DMS53 treated with DMSO at 0.1 percent for 48 hours (cell line): Measurements from ENCODE around the gene C1orf141.
"Not testable (repeated sequence)": the region's sequence is repeated elsewhere in the genome, so short reads cannot be mapped to it uniquely, and the experiment has no call there.

ENCODE experiments used
- DNase-seq: peaks from one replicate; lab custom pipeline; 2025; ENCODE audit not compliant: unreplicated experiment; lab: John Stamatoyannopoulos, UW

The C1orf141 gene

DNA sequence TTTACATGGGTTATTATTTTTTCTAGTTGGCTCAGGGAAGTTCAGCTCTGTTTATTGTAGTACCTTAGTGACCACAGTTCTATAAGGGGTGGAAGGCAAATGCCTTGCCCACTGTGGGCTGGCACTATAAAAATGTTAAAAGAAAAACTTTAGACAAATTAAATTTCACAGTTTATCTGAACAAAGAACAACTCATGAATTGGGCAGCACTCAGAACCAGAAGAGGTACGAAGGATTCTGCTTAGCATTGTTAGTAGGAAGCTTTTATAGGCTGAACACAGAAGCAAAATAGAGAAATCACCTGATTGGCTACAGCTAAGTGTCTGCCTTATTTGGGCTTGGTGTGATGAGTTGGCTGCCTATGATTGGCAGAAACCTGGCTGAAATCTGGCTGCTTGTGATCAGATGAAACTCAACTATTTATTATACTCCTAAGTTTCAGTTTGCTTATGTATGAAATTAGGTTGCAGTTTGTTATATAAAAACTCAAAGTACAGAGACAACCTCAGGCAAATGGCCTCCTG lies 45.0 kb downstream of the C1orf141 start:
- DNase-seq: no peak

DNA sequence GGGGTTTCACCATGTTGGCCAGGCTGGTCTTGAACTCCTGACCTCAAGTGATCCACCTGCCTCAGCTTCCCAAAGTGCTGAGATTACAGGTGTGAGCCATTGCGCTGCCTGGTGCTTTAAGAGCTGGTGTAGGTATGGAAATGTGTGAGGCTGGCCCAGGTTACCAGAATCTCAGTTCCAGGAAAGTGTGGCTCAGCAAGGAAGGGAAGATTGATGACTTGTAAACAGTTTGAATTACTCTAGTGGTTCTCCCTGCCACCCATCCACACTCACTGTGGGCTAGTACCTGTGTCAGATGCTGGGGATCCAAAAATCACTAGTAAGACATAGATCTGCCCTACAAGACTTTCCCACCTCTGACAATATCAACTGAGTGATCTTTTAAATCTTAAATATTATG lies 46.3 kb downstream of the C1orf141 start:
- DNase-seq: no peak

DNA sequence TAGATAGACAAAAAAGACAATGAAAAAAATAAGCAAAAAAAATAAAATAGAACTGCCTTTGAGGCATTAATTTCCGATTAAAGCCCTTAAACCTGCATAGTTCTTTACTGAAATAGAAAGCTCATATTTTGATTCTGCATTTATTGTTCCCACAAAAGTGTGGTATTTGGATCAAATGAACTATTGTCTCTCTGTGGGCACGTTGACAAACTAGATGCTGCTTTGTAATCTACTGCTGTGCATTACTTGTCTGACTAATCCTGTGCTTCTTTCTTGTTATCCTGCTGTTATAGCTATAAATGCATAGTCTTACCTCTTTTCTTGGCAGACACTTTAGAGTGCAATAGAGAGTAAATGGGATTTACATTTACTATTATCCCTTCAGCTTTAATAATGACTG lies 49.4 kb downstream of the C1orf141 start:
- no peak for DNase-seq

DNA sequence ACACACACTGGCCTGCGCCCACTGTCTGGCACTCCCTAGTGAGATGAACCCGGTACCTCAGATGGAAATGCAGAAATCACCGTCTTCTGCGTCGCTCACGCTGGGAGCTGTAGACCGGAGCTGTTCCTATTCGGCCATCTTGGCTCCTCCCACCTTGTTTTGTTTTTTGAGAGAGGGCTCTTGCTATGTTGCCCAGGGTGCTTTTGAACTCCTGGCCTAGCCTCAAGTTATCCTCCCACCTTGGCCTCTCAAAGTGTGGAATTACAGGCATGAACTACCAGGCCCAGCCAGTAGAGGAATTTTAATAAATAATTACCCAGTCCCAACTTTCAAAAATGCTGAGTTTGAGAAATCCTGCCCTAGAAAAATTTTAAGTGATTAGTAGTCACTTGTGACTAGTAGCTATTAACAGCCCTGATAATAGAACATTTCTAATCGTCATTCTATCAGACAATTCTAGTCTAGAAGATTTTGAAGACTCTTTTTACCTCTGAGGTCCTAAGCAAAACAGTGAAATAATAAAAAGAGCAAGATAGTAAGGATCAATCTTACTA lies 49.9 kb downstream of the C1orf141 start:
- DNase-seq: peak; percentile 19

DNA sequence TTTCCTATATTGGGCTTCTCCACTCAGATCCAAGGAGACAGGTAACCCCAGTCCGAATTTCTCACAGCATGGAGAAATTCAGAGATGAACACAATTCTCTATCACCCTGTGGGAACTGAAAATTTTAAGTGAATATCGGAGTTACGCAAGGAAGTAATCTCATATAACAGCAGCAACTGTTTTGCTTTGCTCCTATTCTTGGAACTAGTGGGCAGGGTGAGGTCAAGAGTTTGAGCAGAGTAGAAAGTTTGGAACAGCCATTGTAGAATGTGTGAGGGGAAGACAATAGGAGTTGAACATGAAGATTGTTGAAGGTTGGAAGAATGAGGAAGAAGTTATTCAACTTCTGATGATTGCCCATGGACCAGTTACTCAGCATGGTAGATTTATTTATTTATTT lies 56.5 kb downstream of the C1orf141 start:
- DNase-seq: no peak

DNA sequence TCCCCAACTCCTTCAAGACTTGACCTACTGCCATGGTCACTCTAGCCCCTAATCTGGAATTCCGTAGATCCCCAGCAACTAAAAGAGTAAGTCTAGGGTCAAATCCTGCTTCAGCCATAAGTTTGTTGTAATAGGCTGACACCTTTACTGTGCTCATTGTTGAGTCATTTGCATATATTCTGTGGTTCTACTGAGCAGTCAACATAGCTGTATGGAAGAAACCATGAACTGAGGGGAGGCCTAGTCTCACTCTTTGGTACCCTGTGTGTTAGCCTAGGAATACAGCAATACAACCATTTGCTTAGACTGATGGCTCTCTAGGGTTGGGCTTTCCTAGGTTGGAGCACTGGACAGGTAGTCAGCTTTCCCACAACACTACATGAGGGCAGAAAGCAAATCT lies 57.2 kb downstream of the C1orf141 start:
- DNase-seq: no peak

DNA sequence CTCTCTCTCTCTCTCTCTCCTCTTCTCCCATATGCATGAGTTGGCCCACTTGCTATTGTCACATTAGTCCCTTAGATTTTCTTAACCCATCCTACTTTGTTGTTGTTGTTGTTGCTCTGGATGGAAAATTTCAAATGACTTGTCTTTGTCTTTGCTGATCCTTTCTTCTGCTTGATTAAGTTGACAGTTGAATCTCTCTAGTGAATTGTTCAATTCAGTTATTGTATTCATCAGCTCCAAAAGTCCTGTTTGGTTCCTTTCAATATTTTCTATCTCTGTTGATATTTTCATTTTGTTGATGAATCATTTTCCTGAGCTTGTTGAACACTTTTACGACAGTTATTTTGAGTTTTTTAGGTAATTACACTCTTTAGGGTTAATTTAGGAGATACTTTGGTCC lies 62.0 kb downstream of the C1orf141 start:
- no peak for DNase-seq

DNA sequence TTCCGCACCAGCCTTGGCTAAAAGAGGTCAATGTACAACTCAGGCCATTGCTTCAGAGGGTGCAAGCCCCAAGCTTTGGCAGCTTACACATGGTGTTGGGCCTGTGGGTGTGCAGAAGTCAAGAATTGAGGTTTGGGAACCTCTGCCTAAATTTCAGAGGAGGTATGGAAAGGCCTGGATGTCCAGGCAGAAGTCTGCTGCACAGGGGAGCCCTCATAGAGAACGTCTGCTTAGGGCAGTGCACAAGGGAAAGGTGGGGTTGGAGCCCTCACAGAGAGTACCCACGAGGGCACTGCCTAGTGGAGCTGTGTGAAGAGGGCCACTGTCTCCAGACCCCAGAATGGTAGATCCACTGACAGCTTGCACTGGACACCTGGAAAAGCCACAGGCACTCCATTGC lies 67.1 kb downstream of the C1orf141 start:
- not testable (repeated sequence) for DNase-seq

DNA sequence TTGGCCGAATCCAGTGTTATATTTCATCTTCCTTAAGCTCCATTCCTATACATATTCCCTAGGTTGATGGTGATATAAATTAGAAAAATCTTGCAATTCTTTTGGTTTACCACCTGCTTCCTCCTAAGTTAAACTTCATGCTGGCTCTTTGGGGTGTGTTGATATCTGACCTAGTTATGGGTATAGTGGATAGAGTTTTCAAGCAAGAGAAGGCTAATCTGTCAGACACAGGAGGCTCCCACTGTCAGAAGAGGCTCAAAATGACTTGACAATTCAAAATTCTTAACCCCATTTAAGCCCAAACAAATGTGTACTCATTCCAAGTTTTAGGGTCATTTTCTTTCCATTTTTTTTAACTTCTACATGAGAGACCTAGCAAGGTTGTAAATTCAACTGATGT lies 72.4 kb downstream of the C1orf141 start:
- no peak for DNase-seq

DNA sequence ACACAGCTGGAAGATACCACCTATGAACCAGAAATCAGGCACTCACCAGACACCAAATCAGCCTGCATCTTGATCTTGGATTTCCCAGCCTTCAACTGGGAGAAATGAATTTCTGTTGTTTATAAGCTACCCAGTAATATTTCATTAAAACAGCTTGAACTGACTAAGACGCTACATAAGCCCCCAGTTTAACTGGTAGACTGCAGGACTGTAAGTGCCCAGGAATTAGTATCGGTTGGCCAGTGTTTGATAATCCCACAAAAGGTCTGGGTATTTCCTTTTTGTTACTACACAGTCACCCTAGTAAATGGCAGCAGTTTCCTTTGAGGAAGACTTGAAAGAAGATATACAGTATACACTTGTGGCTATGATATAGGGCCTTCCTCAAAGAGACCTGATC lies 73.5 kb downstream of the C1orf141 start:
- DNase-seq: no peak

DNA sequence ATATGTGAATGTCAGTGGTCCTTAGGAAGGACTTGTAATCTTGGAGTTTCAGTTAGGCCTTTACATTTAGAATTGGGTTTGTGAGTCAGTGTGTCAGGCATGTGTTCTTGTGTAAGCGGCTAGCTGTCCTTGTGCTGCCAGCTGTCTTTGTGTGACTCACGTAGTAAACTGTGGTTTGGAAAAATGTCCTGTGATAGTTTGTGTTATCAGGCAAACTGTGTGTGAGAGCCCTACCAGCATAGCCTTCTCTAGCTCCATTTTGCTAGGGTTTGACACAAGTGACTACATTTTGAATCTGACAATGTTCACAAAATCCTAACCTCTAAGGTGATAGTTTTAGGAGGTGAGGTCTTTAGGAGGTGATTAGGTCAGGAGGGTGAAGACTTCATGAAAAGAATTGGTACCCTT lies 74.0 kb downstream of the C1orf141 start:
- DNase-seq: peak; percentile 14

DNA sequence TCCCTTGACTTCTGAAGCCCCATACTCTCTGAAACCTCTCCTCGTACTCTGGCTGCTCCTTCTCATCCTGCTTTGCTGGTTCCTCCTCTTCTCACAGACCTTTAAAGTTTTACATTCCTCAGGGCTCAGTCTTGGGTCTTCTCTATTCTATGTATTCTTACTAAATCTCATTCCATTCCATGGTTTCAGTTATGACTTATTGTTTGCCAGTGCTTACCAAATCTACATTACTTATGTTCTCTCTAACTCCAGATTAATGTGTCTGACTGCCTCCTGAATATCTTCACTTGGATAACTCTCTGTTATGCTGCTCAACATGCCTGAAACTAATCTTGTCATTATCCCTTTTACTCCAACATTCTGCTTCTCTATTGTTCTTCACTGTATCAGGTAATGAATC lies 75.4 kb downstream of the C1orf141 start:
- no peak for DNase-seq

DNA sequence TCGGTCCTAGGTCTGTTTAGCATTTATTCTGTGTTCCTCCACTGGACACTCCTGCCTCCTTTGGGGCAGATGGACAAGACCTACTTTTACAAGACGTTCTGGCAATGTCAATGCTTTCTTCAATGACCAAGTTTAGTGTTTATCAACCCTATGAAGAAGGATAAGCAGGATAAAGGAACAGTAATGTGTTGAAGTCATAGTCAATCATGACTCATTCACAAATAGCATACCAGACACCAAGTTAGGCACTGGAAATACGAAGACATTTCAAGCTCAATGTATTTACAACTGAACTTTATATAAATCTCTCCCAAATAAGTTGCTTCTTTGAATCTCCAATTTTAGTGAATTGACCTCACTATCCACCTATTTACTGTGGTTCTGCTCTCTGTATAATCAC lies 76.0 kb downstream of the C1orf141 start:
- no peak for DNase-seq

DNA sequence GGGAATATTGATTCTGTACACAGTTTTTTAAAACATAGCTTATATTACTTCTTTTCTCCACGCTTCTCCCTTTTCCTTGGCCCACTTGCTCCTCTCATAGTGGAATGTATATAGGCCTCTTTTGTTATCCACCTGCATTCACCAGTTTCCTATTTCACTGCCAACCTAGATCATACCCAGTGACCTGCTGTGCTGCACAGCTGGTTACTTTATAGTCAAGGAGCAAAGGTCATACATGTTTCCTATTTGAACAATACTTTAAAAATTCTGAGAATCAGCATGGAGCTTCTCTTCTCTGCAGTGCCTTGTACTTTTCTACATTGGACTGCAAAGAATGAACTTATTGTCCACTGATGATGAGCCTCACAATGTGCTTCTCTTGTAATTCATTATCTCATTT lies 76.5 kb downstream of the C1orf141 start:
- DNase-seq: peak; percentile 45

DNA sequence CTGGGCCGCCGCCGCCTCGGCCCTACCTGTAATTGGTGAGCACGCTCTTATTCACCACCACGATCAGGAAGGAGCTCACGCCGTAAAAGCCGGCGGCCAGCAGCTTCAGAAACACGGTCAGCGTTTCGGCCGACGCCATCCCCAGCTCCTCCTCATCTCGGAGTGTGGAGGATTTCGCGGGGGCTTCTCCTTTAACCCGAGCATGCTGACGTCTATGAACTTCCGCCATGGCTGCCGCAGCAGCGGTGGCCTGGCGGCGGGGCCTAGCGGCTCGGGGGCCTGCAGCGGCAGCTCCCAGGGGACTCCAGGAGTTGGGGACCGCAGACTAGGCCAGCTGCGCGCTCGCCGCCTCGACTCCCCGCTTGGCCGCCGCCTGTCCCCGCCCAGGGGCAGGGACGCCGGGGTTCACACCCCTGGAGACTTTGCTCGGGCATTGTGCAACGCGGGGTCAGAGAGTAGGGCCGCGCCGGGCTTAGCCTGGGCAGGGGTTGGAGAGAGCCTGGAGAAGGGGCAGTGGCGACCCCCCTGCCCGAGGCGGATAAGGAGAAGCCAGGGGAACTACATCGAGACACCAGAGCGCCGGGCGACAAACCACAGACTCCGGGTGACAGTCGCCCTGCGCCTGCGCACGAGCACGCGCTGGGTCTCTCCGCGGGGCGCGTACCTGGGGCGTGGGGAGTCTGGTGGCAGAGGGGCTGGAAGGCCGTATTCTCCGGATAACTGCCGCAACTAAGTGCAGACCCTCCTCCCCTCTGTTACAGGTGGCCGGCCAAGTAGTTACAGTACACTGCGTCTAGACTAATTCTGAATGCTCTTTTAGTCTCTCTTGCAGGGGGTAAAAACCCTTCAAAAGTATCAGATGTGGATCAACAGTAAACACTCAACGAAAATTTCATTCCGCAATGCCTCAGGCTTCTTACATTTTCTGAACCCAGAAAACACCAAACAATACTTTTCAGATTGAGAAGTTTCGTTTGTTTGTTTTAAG lies 80.7 kb downstream of the C1orf141 start, which contains the start of gene SLC35D1:
Gene SLC35D1 (minus strand): TSS at position 364 of the 988 bp plus-strand sequence. CDS start 135 bp downstream, at position 229.
- peak; percentile 56 for DNase-seq

DNA sequence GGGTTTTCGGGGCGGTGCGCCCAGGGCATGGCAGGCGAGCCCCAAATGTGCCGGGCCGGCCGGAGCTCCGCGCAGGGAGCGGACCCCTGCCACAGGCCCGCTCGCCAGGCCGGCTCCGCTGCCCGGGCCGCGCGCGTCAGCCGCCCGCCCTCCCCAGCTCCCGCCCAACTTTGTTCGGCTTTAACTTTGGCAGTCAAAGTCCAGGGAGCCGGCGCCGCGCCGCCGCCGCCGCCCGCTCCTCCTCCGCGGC lies 81.3 kb downstream of the C1orf141 start:
- no peak for DNase-seq

DNA sequence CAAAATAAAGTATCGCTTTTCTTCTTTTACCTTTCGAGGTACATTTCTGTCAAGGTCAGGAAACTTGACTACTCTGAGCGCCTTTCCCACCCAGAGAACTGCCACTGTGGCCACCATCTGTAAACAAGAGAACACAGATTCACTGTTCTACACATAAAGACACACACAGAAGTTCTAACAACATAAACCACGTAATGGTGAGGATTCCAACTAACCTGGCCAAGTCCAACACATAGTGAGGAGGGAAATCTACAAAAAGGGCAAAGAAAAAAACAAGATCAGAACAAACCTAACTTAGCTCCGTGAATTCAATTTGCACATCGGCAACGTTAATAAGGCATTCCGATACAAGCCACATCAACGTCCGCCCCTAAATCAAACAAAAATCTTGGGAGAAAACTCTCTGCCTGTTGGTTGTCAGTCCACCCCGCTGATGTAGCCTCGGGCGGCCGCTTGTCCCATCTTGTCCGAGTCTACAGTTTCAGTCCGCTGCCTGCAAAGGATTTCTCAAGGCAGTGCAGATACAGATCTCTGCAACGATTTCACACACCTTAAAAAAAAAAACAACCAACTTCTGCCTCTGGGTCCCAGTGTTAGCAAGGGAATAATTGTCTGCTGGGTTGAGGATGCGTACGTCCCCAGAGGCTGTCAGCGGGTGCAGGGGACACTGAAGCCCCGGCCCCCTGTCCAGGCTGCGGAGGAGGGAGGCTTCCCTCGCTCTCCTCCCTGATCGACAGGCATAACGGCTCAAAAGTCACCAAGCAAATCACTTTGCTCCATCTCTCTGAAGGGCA lies 81.8 kb downstream of the C1orf141 start:
- peak; percentile 66 for DNase-seq

DNA sequence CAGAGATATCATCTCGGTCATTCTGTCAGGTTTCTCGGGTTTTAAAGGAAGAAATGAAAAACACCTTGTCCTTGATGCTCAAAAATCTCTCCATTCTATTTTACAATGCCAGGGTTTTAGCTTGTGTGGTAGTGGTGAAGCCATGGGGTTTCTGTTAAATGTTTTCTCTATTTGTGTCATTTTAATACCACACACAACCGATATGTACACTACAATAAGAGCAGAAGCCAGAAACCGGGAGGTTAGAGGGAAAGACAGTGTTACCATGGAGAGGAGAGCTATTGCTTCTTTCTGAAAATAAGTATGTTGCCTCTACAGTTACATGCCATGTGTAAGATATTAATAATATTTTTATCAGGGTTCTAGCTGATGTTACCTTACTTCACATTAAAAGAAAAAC lies 83.6 kb downstream of the C1orf141 start:
- DNase-seq: no peak

DNA sequence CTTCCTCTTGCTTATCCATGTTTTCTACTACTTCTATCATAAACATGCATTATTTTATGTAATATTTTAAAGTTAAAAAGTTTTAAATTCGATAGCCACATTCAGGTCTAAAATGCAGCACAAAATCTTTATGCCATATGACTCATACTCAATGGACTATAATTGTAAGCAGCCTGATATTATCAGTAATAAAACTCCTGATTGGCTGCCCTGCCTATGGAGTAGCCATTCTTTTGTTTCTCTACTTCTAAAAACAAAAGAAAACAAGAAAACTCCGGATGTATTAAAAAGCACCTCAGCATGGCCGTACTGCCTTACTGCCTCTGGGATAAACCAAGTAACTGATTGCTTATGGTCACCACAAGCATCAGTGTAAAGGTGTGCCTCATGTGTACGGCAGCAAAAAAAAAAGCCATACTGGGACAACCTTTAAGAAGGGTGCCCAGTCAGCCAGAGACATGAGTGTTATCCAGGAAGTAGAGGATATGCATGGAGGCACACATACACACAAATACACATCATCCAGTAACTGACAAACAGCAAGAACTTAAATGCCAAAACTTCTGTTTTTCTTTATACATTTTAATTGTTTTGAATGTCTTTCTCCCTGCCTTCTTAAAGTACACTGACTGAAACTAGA lies 90.0 kb downstream of the C1orf141 start:
- DNase-seq: no peak

DNA sequence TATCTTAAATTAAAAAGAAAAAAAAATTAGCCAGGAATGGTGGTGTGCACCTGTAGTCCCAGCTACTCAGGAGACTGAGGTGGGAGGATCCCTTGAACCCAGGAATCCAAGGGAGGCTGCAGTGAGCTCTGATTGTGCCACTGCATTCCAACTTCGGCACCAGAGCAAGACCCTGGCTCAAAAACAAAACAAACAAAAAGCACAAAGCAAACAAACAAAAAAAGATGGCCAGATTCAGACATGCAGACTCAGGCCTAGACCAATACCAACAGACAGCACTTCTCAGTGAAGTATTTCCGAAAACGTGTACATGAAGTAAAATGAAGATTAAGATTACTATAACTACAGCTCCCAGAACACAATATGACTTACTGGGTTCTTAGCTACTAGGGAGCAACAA lies 91.4 kb downstream of the C1orf141 start:
- no peak for DNase-seq
